ENCODE measurements around the gene TNFRSF19. TPM values are rescaled to one million over a fixed set of nuclear protein-coding genes. Genes with fewer than 3 reads are reported as not detected.

Gene TNFRSF19
- total and polyA plus RNA-seq, 2 of the 13 experiments (the other 11 are each of a cell fraction or from before 2014, with no cell fraction given), result 75.3 to 77.7 TPM

GRCh38 chr13:23579072-23579895 lies 9.1 kb downstream of the TNFRSF19 start (continued):
- TF ChIP-seq NFAT5 (CRISPR knock-in tag; IDR thresholded peaks at IDR 0.05) (no peak), CREBL2 (CRISPR knock-in tag; IDR thresholded peaks at IDR 0.05; ENCODE audit: borderline replicate concordance) (no peak), SMYD3 (CRISPR knock-in tag; IDR thresholded peaks at IDR 0.05) (no peak), SPEN (CRISPR knock-in tag; IDR thresholded peaks at IDR 0.05; ENCODE audit: low read depth) (0 out of 2 replicates have a peak, but pooled peaks have one; percentile 10), RARA (CRISPR knock-in tag; IDR thresholded peaks at IDR 0.05) (no peak), PBX2 (CRISPR knock-in tag; IDR thresholded peaks at IDR 0.05) (no peak), ZFP90 (CRISPR knock-in tag; IDR thresholded peaks at IDR 0.05; ENCODE audit: borderline replicate concordance) (peak; percentile 53; the same call in 1 of the 2 replicates), PRDM10 (CRISPR knock-in tag; IDR thresholded peaks at IDR 0.05; ENCODE audit: low read depth) (0 out of 2 replicates have a peak, but pooled peaks have one; percentile 13), ETV6 (CRISPR knock-in tag; conservative IDR thresholded peaks at IDR 0.05) (no peak), ADNP (CRISPR knock-in tag; IDR thresholded peaks at IDR 0.05) (no peak), HNRNPK (IDR thresholded peaks at IDR 0.05; ENCODE audit: low read depth, low read length, poor library complexity, severe bottlenecking) (peak; percentile 8), ARHGAP35 (CRISPR knock-in tag; IDR thresholded peaks at IDR 0.05; ENCODE audit: borderline replicate concordance) (no peak)
- TF ChIP-seq, protein P1, sequence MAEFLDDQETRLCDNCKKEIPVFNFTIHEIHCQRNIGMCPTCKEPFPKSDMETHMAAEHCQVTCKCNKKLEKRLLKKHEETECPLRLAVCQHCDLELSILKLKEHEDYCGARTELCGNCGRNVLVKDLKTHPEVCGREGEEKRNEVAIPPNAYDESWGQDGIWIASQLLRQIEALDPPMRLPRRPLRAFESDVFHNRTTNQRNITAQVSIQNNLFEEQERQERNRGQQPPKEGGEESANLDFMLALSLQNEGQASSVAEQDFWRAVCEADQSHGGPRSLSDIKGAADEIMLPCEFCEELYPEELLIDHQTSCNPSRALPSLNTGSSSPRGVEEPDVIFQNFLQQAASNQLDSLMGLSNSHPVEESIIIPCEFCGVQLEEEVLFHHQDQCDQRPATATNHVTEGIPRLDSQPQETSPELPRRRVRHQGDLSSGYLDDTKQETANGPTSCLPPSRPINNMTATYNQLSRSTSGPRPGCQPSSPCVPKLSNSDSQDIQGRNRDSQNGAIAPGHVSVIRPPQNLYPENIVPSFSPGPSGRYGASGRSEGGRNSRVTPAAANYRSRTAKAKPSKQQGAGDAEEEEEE (CRISPR knock-in tag; IDR thresholded peaks at IDR 0.05; ENCODE audit: borderline replicate concordance), result no peak
- TF ChIP-seq, protein P2, sequence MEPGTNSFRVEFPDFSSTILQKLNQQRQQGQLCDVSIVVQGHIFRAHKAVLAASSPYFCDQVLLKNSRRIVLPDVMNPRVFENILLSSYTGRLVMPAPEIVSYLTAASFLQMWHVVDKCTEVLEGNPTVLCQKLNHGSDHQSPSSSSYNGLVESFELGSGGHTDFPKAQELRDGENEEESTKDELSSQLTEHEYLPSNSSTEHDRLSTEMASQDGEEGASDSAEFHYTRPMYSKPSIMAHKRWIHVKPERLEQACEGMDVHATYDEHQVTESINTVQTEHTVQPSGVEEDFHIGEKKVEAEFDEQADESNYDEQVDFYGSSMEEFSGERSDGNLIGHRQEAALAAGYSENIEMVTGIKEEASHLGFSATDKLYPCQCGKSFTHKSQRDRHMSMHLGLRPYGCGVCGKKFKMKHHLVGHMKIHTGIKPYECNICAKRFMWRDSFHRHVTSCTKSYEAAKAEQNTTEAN (CRISPR knock-in tag; conservative IDR thresholded peaks at IDR 0.05), result no peak
